IMR-90 (cell line): Measurements from ENCODE around the gene TNFRSF17. TPM values are rescaled to one million over a fixed set of nuclear protein-coding genes. Genes with fewer than 3 reads are reported as not detected.

Experiments
- ATAC-seq: fragments of 200-7000 bp; cut with Tn5 transposase; 2 replicates; pipeline ENCODE4 v1.9.1; 2020; ENCODE audit warnings: low read depth, mild to moderate bottlenecking, moderate library complexity
- BruUV-seq: library from RNA; stranded (reverse); fragments of 400-500 nt; replicated peaks from 2 replicates; lab custom pipeline; 2021; lab: Mats Ljungman, UMichigan
- CTCF ChIA-PET: fragments of 300-600 bp; formaldehyde crosslinking; extraction: SDS; loops from one replicate; lab custom pipeline; 2021; ENCODE audit warnings: antibody characterized with exemption; lab: Yijun Ruan, JAX
- POLR2A ChIA-PET: fragments of 300-600 bp; sonication (Branson Sonifier 250); formaldehyde crosslinking; loops from one replicate; lab custom pipeline; 2022; ENCODE audit warnings: antibody characterized with exemption; ENCODE audit not compliant: unreplicated experiment; lab: Charles Lee
- DNase-seq: peaks from one replicate; pipeline ENCODE4 v3.0.0; 2013
- H2AFZ ChIP-seq: replicated peaks from 2 replicates; pipeline ENCODE3; 2013; ENCODE audit warnings: low read length, mild to moderate bottlenecking; ENCODE audit not compliant: poor library complexity
- H2AK5ac ChIP-seq: 2 replicates; pipeline ENCODE4 v1.6.1; 2013; ENCODE audit warnings: low read depth, low read length, inconsistent platforms
- H2AK9ac ChIP-seq: replicated peaks from 2 replicates; pipeline ENCODE3; 2013; ENCODE audit warnings: mild to moderate bottlenecking, low read depth, low read length, moderate library complexity; ENCODE audit not compliant: poor library complexity
- H2BK120ac ChIP-seq: 2 replicates; pipeline ENCODE4 v1.6.1; 2013; ENCODE audit warnings: low read depth, low read length, inconsistent platforms
- H2BK15ac ChIP-seq: 3 replicates; pipeline ENCODE4 v1.6.1; 2013; ENCODE audit warnings: low read depth, low read length, inconsistent platforms
- H2BK20ac ChIP-seq: 2 replicates; pipeline ENCODE4 v1.6.1; 2013; ENCODE audit warnings: low read depth, mild to moderate bottlenecking, inconsistent platforms, low read length, moderate library complexity
- H2BK5ac ChIP-seq: 2 replicates; pipeline ENCODE4 v1.6.1; 2013; ENCODE audit warnings: mild to moderate bottlenecking, low read depth, low read length, inconsistent platforms; ENCODE audit not compliant: poor library complexity, severe bottlenecking
- H3K14ac ChIP-seq: replicated peaks from 2 replicates; pipeline ENCODE4 v1.6.1; 2013; ENCODE audit warnings: low read depth, low read length, inconsistent platforms
- H3K18ac ChIP-seq: 2 replicates; pipeline ENCODE4 v1.6.1; 2013; ENCODE audit warnings: low read depth, low read length, control low read depth
- H3K23ac ChIP-seq: 2 replicates; pipeline ENCODE4 v1.6.1; 2013; ENCODE audit warnings: low read depth, low read length, inconsistent platforms
- H3K27ac ChIP-seq: 2 replicates; pipeline ENCODE4 v1.5.1; 2013; ENCODE audit warnings: mild to moderate bottlenecking, control low read depth, low read length; ENCODE audit not compliant: insufficient read depth
- H3K27me3 ChIP-seq: 2 replicates; pipeline ENCODE4 v1.6.1; 2013; ENCODE audit warnings: low read length; ENCODE audit not compliant: control insufficient read depth, insufficient read depth
- H3K36me3 ChIP-seq: 2 replicates; pipeline ENCODE4 v1.6.1; 2013; ENCODE audit warnings: low read length, mixed read lengths; ENCODE audit not compliant: control insufficient read depth, insufficient read depth
- H3K4ac ChIP-seq: 2 replicates; pipeline ENCODE4 v1.6.1; 2013; ENCODE audit warnings: low read depth, low read length, inconsistent platforms
- H3K4me1 ChIP-seq: 2 replicates; pipeline ENCODE4 v1.6.1; 2013; ENCODE audit warnings: low read length, mixed read lengths; ENCODE audit not compliant: control insufficient read depth, insufficient read depth
- H3K4me2 ChIP-seq: 2 replicates; pipeline ENCODE4 v1.6.1; 2013; ENCODE audit warnings: low read depth, mild to moderate bottlenecking, control low read depth, low read length, moderate library complexity
- H3K4me3 ChIP-seq: 2 replicates; pipeline ENCODE4 v1.5.1; 2013; ENCODE audit warnings: low read depth, mild to moderate bottlenecking, control low read depth, low read length, moderate library complexity; ENCODE audit not compliant: insufficient read depth
- H3K56ac ChIP-seq: 2 replicates; pipeline ENCODE4 v1.6.1; 2013; ENCODE audit warnings: low read length, inconsistent platforms; ENCODE audit not compliant: insufficient read depth; ENCODE audit errors: extremely low read depth
- H3K79me1 ChIP-seq, 2 experiments: 2 replicates each; pipeline ENCODE4 v1.6.1; 2013; ENCODE audit warnings: low read length in 2 of 2, inconsistent platforms in 1 of 2, low read depth in 1 of 2
- H3K9ac ChIP-seq: 2 replicates; pipeline ENCODE4 v1.6.1; 2013; ENCODE audit warnings: low read depth, low read length, control low read depth
- H3K9me1 ChIP-seq: 2 replicates; pipeline ENCODE4 v1.6.1; 2013; ENCODE audit warnings: low read length, inconsistent platforms; ENCODE audit not compliant: insufficient read depth
- H3K9me3 ChIP-seq: 2 replicates; pipeline ENCODE4 v1.6.1; 2013; ENCODE audit warnings: low read length; ENCODE audit not compliant: control insufficient read depth, insufficient read depth
- H4K20me1 ChIP-seq: 2 replicates; pipeline ENCODE4 v1.6.1; 2013; ENCODE audit warnings: low read length, inconsistent platforms; ENCODE audit not compliant: insufficient read depth
- H4K5ac ChIP-seq: 2 replicates; pipeline ENCODE4 v1.6.1; 2013; ENCODE audit warnings: mild to moderate bottlenecking, low read depth, low read length, control low read depth
- H4K8ac ChIP-seq, 2 experiments: 2 replicates each; pipeline ENCODE4 v1.6.1; 2013; ENCODE audit warnings: low read depth in 2 of 2, low read length in 2 of 2, control low read depth in 1 of 2, inconsistent platforms in 1 of 2
- H4K91ac ChIP-seq: 2 replicates; pipeline ENCODE4 v1.6.1; 2013; ENCODE audit warnings: low read depth, low read length, inconsistent platforms; ENCODE audit not compliant: insufficient read depth
- CEBPB ChIP-seq: IDR thresholded peaks from 2 replicates; pipeline ENCODE4 v1.6.1; 2012; ENCODE audit warnings: low read depth, low read length, improper control_type of control experiment
- CHD1 ChIP-seq: IDR thresholded peaks from 2 replicates; pipeline ENCODE4 v1.6.1; 2012; ENCODE audit warnings: low read depth, low read length, improper control_type of control experiment
- FOS ChIP-seq: fragments of 150-350 bp; IDR thresholded peaks from 2 replicates; pipeline ENCODE4 v1.6.1; 2016; ENCODE audit warnings: low read depth, low read length
- MAFK ChIP-seq: IDR thresholded peaks from 2 replicates; pipeline ENCODE4 v1.6.1; 2012; ENCODE audit warnings: low read depth, low read length, improper control_type of control experiment
- MXI1 ChIP-seq: IDR thresholded peaks from 2 replicates; pipeline ENCODE4 v1.6.1; 2012; ENCODE audit warnings: low read depth, mild to moderate bottlenecking, low read length, moderate library complexity, borderline replicate concordance
- NFE2L2 ChIP-seq: fragments of 150-350 bp; IDR thresholded peaks from 2 replicates; pipeline ENCODE4 v1.6.1; 2016; ENCODE audit warnings: low read depth, mild to moderate bottlenecking, low read length
- POLR2A ChIP-seq: IDR thresholded peaks from 2 replicates; pipeline ENCODE4 v1.6.1; 2012; ENCODE audit warnings: mild to moderate bottlenecking, low read depth, low read length
- RAD21 ChIP-seq: IDR thresholded peaks from 2 replicates; pipeline ENCODE4 v1.6.1; 2012; ENCODE audit warnings: low read length, improper control_type of control experiment
- SMC3 ChIP-seq: fragments of 150-350 bp; IDR thresholded peaks from 2 replicates; pipeline ENCODE4 v1.6.1; 2016; ENCODE audit warnings: low read depth, mild to moderate bottlenecking, antibody characterized with exemption, low read length, moderate library complexity
- WGBS, 2 experiments: methylation state at CpG; one replicate each; pipeline versions ENCODE4 v1.1.5 to v1.1.7; 2013; ENCODE audit warnings: missing lambda C conversion rate in 2 of 2; ENCODE audit not compliant: insufficient read length in 1 of 2; ENCODE audit errors: extremely low coverage in 2 of 2; 5-methylcytosine and 5-hydroxymethylcytosine counted together
- dilution Hi-C: fragments of 300-500 bp; cut with HindIII; formaldehyde crosslinking; loops from one replicate; pipeline ENCODE4 v1.14.3; 2018; ENCODE audit warnings: low sequenced_read_pairs; ENCODE audit not compliant: unreplicated experiment
- in situ Hi-C: fragments of 300-500 bp; cut with MboI; formaldehyde crosslinking; loops from 3 replicates; pipeline ENCODE4 v1.14.3; 2019; ENCODE audit warnings: low sequenced_read_pairs, inconsistent platforms, mixed read lengths
- intact Hi-C: fragments of 100-400 bp; cut with micrococcal nuclease; formaldehyde crosslinking; loops from 2 replicates; pipeline ENCODE4 v1.10.0; 2022
- polyA plus RNA-seq, 3 experiments: library from polyadenylated mRNA; depleted of rRNA; stranded (reverse); fragments of >200 nt; gene quantifications; 2 replicates each; pipeline ENCODE4 v1.2.3, GENCODE V29; 2012; ENCODE audit warnings: low replicate concordance in 1 of 3
- total RNA-seq: library from RNA; depleted of rRNA; stranded (reverse); fragments of >200 nt; gene quantifications from 2 replicates; pipeline ENCODE4 v1.2.3, GENCODE V29; 2012
- TF ChIP-seq, protein P1 (sequence below): conservative IDR thresholded peaks from 2 replicates; pipeline ENCODE4 v1.5.1; 2012; ENCODE audit warnings: mild to moderate bottlenecking, low read depth, low read length, improper control_type of control experiment
- TF ChIP-seq, protein P2 (sequence below): fragments of 150-350 bp; IDR thresholded peaks from 2 replicates; pipeline ENCODE4 v1.6.1; 2017; ENCODE audit warnings: mild to moderate bottlenecking, antibody characterized with exemption, low read length, low read depth

Gene TNFRSF17
- total and polyA plus RNA-seq, 2 of the 4 experiments (the other 2 are of a cell fraction), result not detected

DNA sequence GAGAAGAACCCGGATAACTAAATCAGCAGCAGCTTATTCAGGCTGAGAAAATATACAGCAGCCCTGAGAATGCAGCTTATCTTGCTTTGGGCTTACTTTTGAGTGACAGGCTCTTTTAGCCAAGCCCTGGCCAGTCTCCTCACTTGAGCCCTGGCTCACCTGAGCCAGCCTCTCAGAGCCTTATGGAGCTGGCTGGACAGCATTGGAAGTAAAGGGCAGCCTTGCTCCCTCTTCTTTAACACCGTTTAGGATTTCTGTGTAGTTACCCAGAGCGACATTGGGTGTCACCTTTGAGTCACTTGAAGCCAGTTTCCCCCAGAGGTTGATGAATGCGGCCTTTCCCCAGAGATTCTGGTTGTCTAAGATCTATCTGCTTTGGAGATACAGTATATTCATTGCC lies 15.5 kb upstream of the TNFRSF17 start:
- no peak overlapping the region for H2BK15ac ChIP-seq
- no peaks in the 10 kb centered on the region for H3K36me3 ChIP-seq
- ATAC-seq (peak; percentile 83), DNase-seq (peak; percentile 47)
- H3K9me3 ChIP-seq, result no peaks in the 10 kb centered on the region
- TF ChIP-seq MAFK (no peak), POLR2A (no peak), MXI1 (no peak), SMC3 (peak; percentile 52), CHD1 (no peak), RAD21 (peak; percentile 68), CEBPB (no peak), NFE2L2 (no peak), FOS (no peak)
- TF ChIP-seq, protein P1, sequence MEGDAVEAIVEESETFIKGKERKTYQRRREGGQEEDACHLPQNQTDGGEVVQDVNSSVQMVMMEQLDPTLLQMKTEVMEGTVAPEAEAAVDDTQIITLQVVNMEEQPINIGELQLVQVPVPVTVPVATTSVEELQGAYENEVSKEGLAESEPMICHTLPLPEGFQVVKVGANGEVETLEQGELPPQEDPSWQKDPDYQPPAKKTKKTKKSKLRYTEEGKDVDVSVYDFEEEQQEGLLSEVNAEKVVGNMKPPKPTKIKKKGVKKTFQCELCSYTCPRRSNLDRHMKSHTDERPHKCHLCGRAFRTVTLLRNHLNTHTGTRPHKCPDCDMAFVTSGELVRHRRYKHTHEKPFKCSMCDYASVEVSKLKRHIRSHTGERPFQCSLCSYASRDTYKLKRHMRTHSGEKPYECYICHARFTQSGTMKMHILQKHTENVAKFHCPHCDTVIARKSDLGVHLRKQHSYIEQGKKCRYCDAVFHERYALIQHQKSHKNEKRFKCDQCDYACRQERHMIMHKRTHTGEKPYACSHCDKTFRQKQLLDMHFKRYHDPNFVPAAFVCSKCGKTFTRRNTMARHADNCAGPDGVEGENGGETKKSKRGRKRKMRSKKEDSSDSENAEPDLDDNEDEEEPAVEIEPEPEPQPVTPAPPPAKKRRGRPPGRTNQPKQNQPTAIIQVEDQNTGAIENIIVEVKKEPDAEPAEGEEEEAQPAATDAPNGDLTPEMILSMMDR, result peak; percentile 57
- TF ChIP-seq, protein P2, sequence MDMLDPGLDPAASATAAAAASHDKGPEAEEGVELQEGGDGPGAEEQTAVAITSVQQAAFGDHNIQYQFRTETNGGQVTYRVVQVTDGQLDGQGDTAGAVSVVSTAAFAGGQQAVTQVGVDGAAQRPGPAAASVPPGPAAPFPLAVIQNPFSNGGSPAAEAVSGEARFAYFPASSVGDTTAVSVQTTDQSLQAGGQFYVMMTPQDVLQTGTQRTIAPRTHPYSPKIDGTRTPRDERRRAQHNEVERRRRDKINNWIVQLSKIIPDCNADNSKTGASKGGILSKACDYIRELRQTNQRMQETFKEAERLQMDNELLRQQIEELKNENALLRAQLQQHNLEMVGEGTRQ, result no peak
- peak overlapping the region; percentile 51 for H2AK9ac ChIP-seq
- no peak overlapping the region for H3K9ac ChIP-seq
- no peak overlapping the region for H3K14ac ChIP-seq
- CTCF ChIA-PET, result interaction anchor here (0.5 to 1.9 kb wide), 6 partner anchors 34 to 515 kb away, joined by 3 to 15 read pairs (median 4); no protein-coding TSS in a partner anchor
- H3K4me1 ChIP-seq, result peaks cover 6% of the 10 kb centered on the region
- H3K4me3 ChIP-seq, result no peak overlapping the region
- no peak overlapping the region for H3K56ac ChIP-seq
- in situ Hi-C loops (no loop called here), dilution Hi-C loops (no loop called here), intact Hi-C loops (loop anchor here (1.0 kb wide), 1 partner anchor 119 kb away; no protein-coding TSS in a partner anchor)
- peaks cover 7% of the 10 kb centered on the region for H3K9me1 ChIP-seq
- H2BK20ac ChIP-seq, result no peak overlapping the region
- no peaks in the 10 kb centered on the region for H3K27me3 ChIP-seq
- H2AFZ ChIP-seq, result peak overlapping the region; percentile 76
- peak overlapping the region; percentile 38; the same call in 1 of the 2 replicates for H2AK5ac ChIP-seq
- H3K79me1 ChIP-seq, result no peaks in the 10 kb centered on the region
- no peak overlapping the region for H2BK5ac ChIP-seq
- no peak overlapping the region for H3K23ac ChIP-seq
- no peak overlapping the region for H4K91ac ChIP-seq
- BruUV-seq, result no TSS peak
- no peaks in the 10 kb centered on the region for H4K20me1 ChIP-seq
- peak overlapping the region; percentile 55 for H2BK120ac ChIP-seq
- no peak overlapping the region for H3K27ac ChIP-seq
- H3K4me2 ChIP-seq, result no peak overlapping the region
- no CpG with 5 or more reads among the region's 4 CpGs for WGBS, 2 experiments
- H3K4ac ChIP-seq, result peak overlapping the region; percentile 39; the same call in 1 of the 2 replicates
- H3K18ac ChIP-seq, result no peak overlapping the region
- H4K8ac ChIP-seq, result no peak overlapping the region
- POLR2A ChIA-PET, result no interaction called here
- no peak overlapping the region for H4K5ac ChIP-seq
